HG03457 (cell line): ENCODE results near the gene ACSL3.

Experiments
- ATAC-seq: cut with Tn5 transposase; IDR thresholded peaks from one replicate; pipeline ENCODE4 v1.9.1; 2021; ENCODE audit warnings: moderate number of reproducible peaks; ENCODE audit not compliant: unreplicated experiment

The ACSL3 gene

GRCh38 chr2:222878877-222879603, 18.2 kb downstream of the ACSL3 start:
- no peak for ATAC-seq

DNA sequence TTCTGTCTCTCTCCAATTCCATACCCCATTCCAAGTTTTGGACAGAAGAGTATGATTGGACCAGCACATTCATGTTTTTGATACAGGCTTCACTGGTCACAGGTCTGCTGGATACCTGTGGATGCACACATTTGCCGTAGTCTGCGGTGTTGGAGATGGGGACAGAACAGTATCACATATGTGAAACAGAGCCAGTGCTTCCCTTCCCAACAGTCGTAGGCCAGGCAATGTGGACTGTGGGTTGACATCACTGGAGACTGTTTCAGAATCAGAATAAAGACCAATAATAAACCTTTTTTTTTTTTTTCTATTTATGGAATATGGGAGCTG, 18.7 kb downstream of the ACSL3 start:
- ATAC-seq = no peak

DNA sequence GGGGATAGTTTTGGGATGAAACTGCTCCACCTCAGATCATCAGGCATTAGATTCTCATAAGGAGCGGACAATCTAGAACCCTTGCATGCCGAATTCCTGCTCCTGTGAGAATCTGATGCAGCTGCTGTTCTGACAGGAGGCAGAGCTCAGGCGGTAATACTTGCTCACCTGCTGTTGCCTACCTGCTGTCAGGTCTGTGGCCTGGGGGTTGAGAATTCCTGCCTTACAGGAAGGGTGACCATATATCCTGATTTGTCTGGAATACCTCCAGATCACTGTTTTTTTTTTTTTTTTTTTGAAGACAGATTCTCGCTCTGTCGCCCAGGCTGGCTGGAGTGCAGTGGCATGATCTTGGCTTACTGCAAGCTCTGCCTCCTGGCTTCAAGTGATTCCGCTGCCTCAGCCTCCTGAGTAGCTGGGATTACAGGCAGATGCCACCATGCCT, 21.7 kb downstream of the ACSL3 start:
- ATAC-seq = no peak

- no peak for ATAC-seq
Observed at GRCh38 chr2:222883420-222883819, 22.6 kb downstream of the ACSL3 start.

DNA sequence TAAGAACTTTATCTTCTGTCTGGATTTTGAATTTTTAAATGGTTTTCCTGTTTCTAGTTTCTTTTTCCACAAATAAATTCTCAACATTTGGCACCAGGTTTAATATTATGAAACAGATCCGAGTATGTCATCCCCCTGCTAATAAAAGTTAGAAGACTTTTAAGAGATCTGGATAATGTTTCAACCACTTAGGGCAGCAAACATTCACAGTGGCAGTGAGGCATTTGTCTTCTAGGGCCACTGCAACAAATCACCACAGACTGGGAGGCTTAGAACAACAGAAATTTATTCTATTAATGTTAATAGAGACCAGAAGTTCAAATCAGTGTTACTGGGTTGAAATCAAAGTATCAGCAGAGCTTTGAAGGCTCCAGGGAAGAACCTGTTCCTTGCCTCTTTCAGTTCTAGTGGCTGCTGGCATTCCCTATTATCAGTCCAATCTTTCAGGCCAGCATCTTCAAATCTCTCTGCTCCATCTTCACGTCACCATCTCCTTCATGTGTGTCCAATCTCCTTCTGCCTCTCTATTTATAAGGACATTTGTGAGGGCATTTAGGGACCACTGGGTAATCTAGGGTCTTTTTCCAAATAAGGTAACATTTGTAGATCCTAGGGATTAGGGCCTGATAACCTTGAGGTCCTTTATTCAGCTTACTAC, 23.4 kb downstream of the ACSL3 start:
- ATAC-seq = no peak

DNA sequence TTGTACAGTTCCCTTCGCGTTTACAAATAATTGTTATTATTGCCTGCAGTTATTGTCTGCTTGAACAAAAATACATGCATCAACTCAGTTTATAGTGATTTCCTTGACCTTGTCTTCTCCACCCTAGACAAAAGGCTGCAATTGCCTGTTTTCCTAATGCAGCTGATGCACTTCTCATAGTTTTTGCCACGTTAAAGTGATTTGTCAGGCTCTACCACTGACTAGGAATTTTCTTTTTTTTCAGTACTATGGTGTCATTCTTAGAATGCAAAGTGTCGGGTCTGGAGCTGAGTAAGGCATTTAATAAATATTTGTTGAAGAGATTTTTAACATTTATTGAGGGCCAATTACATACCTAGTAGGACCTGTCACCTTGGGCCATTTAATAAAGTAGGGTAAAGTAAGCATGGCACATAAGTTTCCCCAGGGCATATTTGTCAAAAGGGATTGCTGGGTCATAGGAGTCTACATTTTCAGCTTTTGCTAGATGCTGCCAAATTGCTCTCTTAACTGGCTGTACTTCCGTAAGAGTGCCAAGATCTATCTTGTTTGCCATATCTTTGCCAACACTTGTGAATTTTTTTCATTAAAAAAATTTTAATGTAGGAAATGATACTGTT, 24.1 kb downstream of the ACSL3 start:
- ATAC-seq = no peak

DNA sequence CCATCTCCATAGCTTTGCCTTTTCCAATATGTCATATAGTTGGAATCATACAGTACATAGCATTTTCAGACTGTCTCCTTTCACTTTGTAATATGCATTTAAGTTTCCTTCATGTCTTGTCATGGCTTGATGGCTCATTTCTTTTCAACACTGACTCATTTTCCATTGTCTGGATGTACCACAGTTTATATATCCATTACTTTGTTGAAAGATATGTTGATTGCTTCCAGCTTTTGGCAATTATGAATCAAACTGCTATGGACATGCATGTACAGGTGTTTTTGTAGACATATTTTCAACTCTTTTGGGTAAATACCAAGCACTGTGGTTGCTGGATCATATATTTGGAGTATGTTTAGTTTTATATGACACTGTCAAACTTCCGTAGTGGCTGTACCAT, 26.3 kb downstream of the ACSL3 start:
- no peak for ATAC-seq

GRCh38 chr2:222888716-222889115, 27.9 kb downstream of the ACSL3 start:
- ATAC-seq = no peak

- ATAC-seq = no peak
Observed at GRCh38 chr2:222891890-222892289, 31.1 kb downstream of the ACSL3 start.

- no peak for ATAC-seq
Observed at GRCh38 chr2:222892321-222892720, 31.5 kb downstream of the ACSL3 start.

DNA sequence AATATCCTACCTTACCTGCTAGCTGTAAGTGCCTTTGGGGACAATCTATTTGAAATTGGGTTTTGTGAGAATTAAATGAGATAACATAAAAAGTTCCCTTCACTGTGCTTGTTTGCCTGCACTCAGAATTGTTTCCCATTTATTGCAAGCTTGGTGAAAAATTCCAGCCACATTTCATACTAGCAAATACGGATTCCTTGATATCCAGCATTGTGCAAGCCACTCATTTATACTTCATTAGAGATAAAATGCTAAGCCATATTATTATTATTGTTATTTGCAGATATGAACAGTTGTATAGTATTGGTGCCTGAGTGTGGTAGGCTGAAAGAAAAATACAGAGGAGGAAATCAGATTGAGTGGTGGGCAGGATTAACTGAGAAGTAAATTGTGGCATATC, 31.9 kb downstream of the ACSL3 start:
- no peak for ATAC-seq

- ATAC-seq = no peak
Observed at GRCh38 chr2:222893716-222894115, 32.9 kb downstream of the ACSL3 start.

DNA sequence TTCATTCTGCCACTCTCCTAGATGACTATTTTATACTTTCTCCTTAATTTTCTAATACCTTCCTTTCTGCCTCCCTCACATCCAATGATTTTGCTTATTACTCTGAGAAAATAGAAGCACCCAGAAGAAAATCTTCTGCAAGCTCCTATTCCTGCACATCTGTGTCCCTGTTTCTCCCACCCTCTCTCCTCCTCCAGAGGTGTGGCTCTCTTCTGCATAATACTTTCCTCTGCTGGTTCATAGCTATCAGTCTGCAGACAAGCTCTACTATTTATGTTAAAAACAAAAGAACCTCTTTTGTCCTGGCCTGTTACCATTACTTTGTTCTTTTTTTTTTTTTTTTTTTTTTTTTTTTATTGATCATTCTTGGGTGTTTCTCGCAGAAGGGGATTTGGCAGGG, 34.3 kb downstream of the ACSL3 start:
- no peak for ATAC-seq

GRCh38 chr2:222897898-222898297, 37.1 kb downstream of the ACSL3 start:
- no peak for ATAC-seq

DNA sequence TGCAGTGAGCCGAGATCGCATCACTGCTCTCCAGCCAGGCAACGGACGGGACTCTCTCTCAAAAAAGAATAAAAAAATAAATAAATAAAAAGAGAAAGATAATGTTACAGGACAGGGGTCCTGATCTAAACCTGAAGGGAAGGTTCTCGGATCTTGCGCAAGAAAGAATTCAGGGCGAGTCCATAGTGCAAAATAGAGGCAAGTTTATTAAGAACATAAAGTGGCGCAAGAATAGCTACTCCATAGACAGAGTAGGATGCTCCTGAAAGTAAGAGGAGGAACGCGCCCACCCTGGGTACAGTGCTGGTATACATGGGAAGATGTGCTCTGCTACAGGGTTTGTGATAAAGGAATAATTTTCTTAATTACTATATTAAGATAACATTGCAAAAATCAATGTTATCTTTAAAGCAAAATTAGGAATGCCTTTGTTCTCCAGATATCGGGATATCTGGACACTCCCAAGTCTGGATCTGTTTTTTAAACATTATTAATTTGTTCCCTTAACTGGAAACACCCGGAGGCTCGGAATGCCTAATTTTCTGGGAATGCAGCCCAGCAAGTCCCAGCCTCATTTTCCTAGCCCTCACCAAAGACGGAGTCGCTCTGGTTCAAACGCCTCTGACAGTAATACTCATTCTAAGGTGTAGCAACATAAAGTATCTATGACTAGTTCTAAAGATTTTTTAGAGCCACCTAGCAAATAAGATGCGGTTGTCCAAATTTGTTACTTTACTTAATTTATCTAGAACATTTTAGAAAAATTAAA, 38.8 kb downstream of the ACSL3 start:
- ATAC-seq = no peak

- ATAC-seq = no peak
Observed at GRCh38 chr2:222900354-222900753, 39.5 kb downstream of the ACSL3 start.

DNA sequence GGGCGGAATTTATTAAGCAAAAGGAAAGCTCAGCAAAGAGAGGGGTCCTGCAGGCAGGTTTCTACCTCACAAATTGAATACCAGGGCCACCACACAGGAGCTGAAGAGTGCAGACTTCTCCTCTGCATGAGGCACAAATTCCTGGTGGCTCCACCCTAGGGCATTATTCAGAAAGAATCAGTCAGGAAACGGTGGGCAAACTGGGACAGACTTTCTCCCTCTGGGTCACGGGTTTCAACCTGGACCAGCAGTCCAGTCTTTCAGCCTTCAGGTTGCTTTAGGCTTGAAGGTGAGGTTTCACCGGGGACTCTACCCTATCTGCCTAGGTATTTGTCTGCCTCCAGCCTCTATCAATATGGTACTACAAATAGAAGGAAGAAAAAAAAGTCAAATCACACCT, 41.8 kb downstream of the ACSL3 start:
- ATAC-seq = no peak

GRCh38 chr2:222903234-222904220, 42.7 kb downstream of the ACSL3 start:
- ATAC-seq = peak; percentile 85

- ATAC-seq = no peak
Observed at GRCh38 chr2:222904557-222905258, 43.9 kb downstream of the ACSL3 start.

DNA sequence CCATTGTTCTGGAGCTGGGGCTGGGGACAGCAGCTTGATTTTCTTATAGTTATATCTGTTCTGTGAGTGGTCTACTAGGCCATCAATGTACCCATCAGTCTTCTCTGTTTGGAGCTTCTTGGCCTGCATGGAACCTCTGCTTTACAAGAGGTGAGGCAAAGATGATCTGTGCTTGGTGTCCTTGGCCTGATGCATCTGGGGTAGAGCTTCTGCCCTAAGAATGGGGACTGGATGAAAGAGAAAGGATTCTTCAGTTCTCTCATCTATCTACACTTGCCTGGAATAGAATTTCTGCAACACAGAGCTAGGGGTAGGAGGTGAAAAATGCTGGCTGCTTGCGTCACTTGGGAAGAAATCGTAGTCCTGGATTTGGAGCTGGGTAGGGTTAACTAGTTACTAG, 46.2 kb downstream of the ACSL3 start:
- no peak for ATAC-seq
